PC-3 (cell line): ENCODE measurements around the gene CARD19. TPM values are rescaled to one million over a fixed set of nuclear protein-coding genes. Genes with fewer than 3 reads are reported as not detected.

ENCODE experiments used
- ATAC-seq: fragments of 200-7000 bp; cut with Tn5 transposase; 2 replicates; pipeline ENCODE4 v1.9.1; 2020; ENCODE audit warnings: mild to moderate bottlenecking, moderate library complexity
- BruUV-seq: library from RNA; stranded (reverse); fragments of 400-500 nt; replicated peaks from 2 replicates; lab custom pipeline; 2021; lab: Mats Ljungman, UMichigan
- CTCF ChIA-PET: fragments of 300-600 bp; sonication (Branson Sonifier 250); formaldehyde crosslinking; loops from one replicate; lab custom pipeline; 2022; ENCODE audit warnings: antibody characterized with exemption; lab: Charles Lee
- POLR2A ChIA-PET: fragments of 300-600 bp; sonication (Branson Sonifier 250); formaldehyde crosslinking; loops from one replicate; lab custom pipeline; 2022; ENCODE audit warnings: antibody characterized with exemption; ENCODE audit not compliant: unreplicated experiment; lab: Charles Lee
- DNase-seq: peaks from one replicate; pipeline ENCODE4 v3.0.0-alpha.2; 2015
- H2AFZ ChIP-seq: fragments of 300-600 bp; sonication (generic); 2 replicates; pipeline ENCODE4 v1.6.0; 2016; ENCODE audit warnings: antibody characterized with exemption, low read length
- H3F3A ChIP-seq: fragments of 300-600 bp; sonication (generic); one replicate; pipeline ENCODE4 v1.6.0; 2017; ENCODE audit warnings: antibody characterized with exemption, low read length, control low read depth, mild to moderate bottlenecking; ENCODE audit not compliant: unreplicated experiment
- H3K27ac ChIP-seq: fragments of 300-600 bp; sonication (generic); 2 replicates; pipeline ENCODE4 v1.5.1; 2016; ENCODE audit warnings: mild to moderate bottlenecking, low read length
- H3K27me3 ChIP-seq: fragments of 300-600 bp; sonication (generic); 2 replicates; pipeline ENCODE4 v1.6.1; 2016; ENCODE audit warnings: low read length, mixed read lengths
- H3K36me3 ChIP-seq: fragments of 300-600 bp; sonication (generic); 2 replicates; pipeline ENCODE4 v1.6.1; 2016; ENCODE audit warnings: low read depth, mixed run types, low read length, mixed read lengths
- H3K4me1 ChIP-seq: fragments of 300-600 bp; sonication (generic); 2 replicates; pipeline ENCODE4 v1.5.1; 2016; ENCODE audit warnings: low read length; ENCODE audit not compliant: insufficient read depth
- H3K4me2 ChIP-seq: fragments of 300-600 bp; sonication (generic); 2 replicates; pipeline ENCODE4 v1.6.0; 2016; ENCODE audit warnings: low read length
- H3K4me3 ChIP-seq: fragments of 300-600 bp; sonication (generic); 2 replicates; pipeline ENCODE4 v1.5.1; 2016; ENCODE audit warnings: mild to moderate bottlenecking, low read length, mixed read lengths
- H3K79me2 ChIP-seq: fragments of 300-600 bp; sonication (generic); 2 replicates; pipeline ENCODE4 v1.6.1; 2017; ENCODE audit warnings: low read length, mixed read lengths
- H3K9ac ChIP-seq: fragments of 300-600 bp; sonication (generic); 2 replicates; pipeline ENCODE4 v1.6.0; 2016; ENCODE audit warnings: mild to moderate bottlenecking, low read length
- H3K9me2 ChIP-seq: fragments of 300-600 bp; sonication (generic); replicated peaks from 2 replicates; pipeline ENCODE4 v1.6.1; 2016; ENCODE audit warnings: mixed run types, low read length, mixed read lengths
- H3K9me3 ChIP-seq: fragments of 300-600 bp; sonication (generic); 2 replicates; pipeline ENCODE4 v1.6.1; 2016; ENCODE audit warnings: low read length, mixed read lengths
- H4K20me1 ChIP-seq: fragments of 300-600 bp; sonication (generic); 2 replicates; pipeline ENCODE4 v1.6.1; 2016; ENCODE audit warnings: low read length, mixed read lengths
- CTCF ChIP-seq: fragments of 300-600 bp; sonication (generic); conservative IDR thresholded peaks from 2 replicates; pipeline ENCODE4 v1.5.1; 2017; ENCODE audit warnings: antibody characterized with exemption, low read depth, mild to moderate bottlenecking, low read length
- EZH2 ChIP-seq: fragments of 300-600 bp; sonication (generic); IDR thresholded peaks from one replicate; pipeline ENCODE4 v1.6.1; 2017; ENCODE audit warnings: antibody characterized with exemption, mild to moderate bottlenecking, low read length; ENCODE audit not compliant: unreplicated experiment
- EZH2phosphoT487 ChIP-seq: fragments of 300-600 bp; sonication (generic); IDR thresholded peaks from 2 replicates; pipeline ENCODE4 v1.6.1; 2018; ENCODE audit warnings: mild to moderate bottlenecking, antibody characterized with exemption, low read length, borderline replicate concordance
- intact Hi-C: fragments of 100-400 bp; cut with micrococcal nuclease; formaldehyde crosslinking; loops from 2 replicates; pipeline ENCODE4 v1.9.0; 2023
- total RNA-seq: library from RNA; depleted of rRNA; stranded (reverse); fragments of >200 nt; gene quantifications from 2 replicates; pipeline ENCODE4 v1.2.3, GENCODE V29; 2014

CARD19 gene
- total RNA-seq, 1 experiment from 2014 or later = 68.6 TPM

- ATAC-seq (no peak), DNase-seq (no peak)
- POLR2A ChIA-PET = no interaction called here
- H3F3A ChIP-seq = no peaks in the 10 kb centered on the region
- CTCF ChIA-PET = no interaction called here
- no peak overlapping the region for H3K4me2 ChIP-seq
- no peak overlapping the region for H3K9ac ChIP-seq
- H3K36me3 ChIP-seq = no peaks in the 10 kb centered on the region
- no peaks in the 10 kb centered on the region for H3K27me3 ChIP-seq
- intact Hi-C loops = no loop called here
- H3K4me3 ChIP-seq = no peak overlapping the region
- H3K9me3 ChIP-seq = no peaks in the 10 kb centered on the region
- H3K27ac ChIP-seq = no peak overlapping the region
- no TSS peak for BruUV-seq
- no peaks in the 10 kb centered on the region for H3K79me2 ChIP-seq
- H3K4me1 ChIP-seq = no peaks in the 10 kb centered on the region
- H2AFZ ChIP-seq = no peak overlapping the region
- no peaks in the 10 kb centered on the region for H3K9me2 ChIP-seq
- TF ChIP-seq CTCF (no peak), EZH2 (no peak), EZH2phosphoT487 (no peak)
- no peaks in the 10 kb centered on the region for H4K20me1 ChIP-seq
These were observed 14.1 kb upstream of the CARD19 start for GRCh38 chr9:93081931-93082330.

GRCh38 chr9:93082841-93083411 lies 13.1 kb upstream of the CARD19 start:
- no TSS peak for BruUV-seq
- Histone ChIP-seq H3K4me3 (no peak overlapping the region), H3K79me2 (no peaks in the 10 kb centered on the region), H2AFZ (no peak overlapping the region), H3K4me2 (no peak overlapping the region), H3K9me3 (no peaks in the 10 kb centered on the region), H3K9me2 (no peaks in the 10 kb centered on the region), H3F3A (no peaks in the 10 kb centered on the region), H3K4me1 (no peaks in the 10 kb centered on the region), H4K20me1 (no peaks in the 10 kb centered on the region), H3K27me3 (no peaks in the 10 kb centered on the region), H3K27ac (no peak overlapping the region), H3K9ac (no peak overlapping the region), H3K36me3 (no peaks in the 10 kb centered on the region)
- intact Hi-C loops = no loop called here
- POLR2A ChIA-PET = no interaction called here
- no peak for DNase-seq
- CTCF ChIA-PET = no interaction called here
- no peak for ATAC-seq
- no peak for TF ChIP-seq CTCF
- no peak for TF ChIP-seq EZH2phosphoT487
- TF ChIP-seq EZH2 = no peak

- CTCF ChIA-PET = no interaction called here
- no peaks in the 10 kb centered on the region for H3K79me2 ChIP-seq
- H3K36me3 ChIP-seq = no peaks in the 10 kb centered on the region
- H3K27me3 ChIP-seq = no peaks in the 10 kb centered on the region
- H3K9me3 ChIP-seq = no peaks in the 10 kb centered on the region
- H3K4me1 ChIP-seq = no peaks in the 10 kb centered on the region
- H3K9ac ChIP-seq = no peak overlapping the region
- ATAC-seq (no peak), DNase-seq (no peak)
- H3K9me2 ChIP-seq = no peaks in the 10 kb centered on the region
- intact Hi-C loops = no loop called here
- BruUV-seq = no TSS peak
- no peak overlapping the region for H3K27ac ChIP-seq
- H2AFZ ChIP-seq = no peak overlapping the region
- H3F3A ChIP-seq = no peaks in the 10 kb centered on the region
- H4K20me1 ChIP-seq = no peaks in the 10 kb centered on the region
- POLR2A ChIA-PET = no interaction called here
- H3K4me2 ChIP-seq = no peak overlapping the region
- TF ChIP-seq CTCF = no peak
- no peak for TF ChIP-seq EZH2phosphoT487
- TF ChIP-seq EZH2 = no peak
- no peak overlapping the region for H3K4me3 ChIP-seq
These were observed 12.2 kb upstream of the CARD19 start for GRCh38 chr9:93083592-93084470.
